Measurements from ENCODE around the gene ABCA6.
"Not testable (repeated sequence)": the region's sequence is repeated elsewhere in the genome, so short reads cannot be mapped to it uniquely, and the experiment has no call there.

ABCA6 gene

DNA sequence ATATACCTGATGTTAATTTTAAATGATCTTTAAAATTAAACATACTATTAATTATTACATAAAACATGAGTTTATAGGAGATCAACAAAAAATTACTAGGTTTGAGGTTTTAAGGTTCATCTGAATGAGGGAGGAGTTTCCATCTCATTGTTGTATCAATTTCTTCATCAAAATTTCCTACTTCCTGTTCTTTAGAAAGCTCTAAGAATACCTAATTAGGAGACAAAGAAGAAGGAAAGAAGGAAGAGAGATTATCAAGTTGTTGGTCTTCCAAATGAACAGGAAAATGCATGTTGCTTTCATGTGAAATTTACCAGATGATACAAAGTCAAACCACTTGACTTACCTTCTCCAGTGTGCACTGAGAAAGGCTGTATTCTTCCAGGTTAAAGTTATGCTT is 62.8 kb downstream of the ABCA6 start:
- no peak for DNase-seq (ENCODE audit: low read depth in 2 of 2, low spot score in 1 of 2)

- DNase-seq (ENCODE audit: low read depth in 2 of 2, low spot score in 1 of 2) = no peak
Measured at GRCh38 chr17:69075823-69076222, 65.9 kb downstream of the ABCA6 start.

GRCh38 chr17:69073392-69073791 is 68.3 kb downstream of the ABCA6 start:
- not testable (repeated sequence) for DNase-seq (ENCODE audit: low read depth in 2 of 2, low spot score in 1 of 2)

GRCh38 chr17:69072803-69073256 is 68.9 kb downstream of the ABCA6 start:
- not testable (repeated sequence) for DNase-seq (ENCODE audit: low read depth in 2 of 2, low spot score in 1 of 2)

DNA sequence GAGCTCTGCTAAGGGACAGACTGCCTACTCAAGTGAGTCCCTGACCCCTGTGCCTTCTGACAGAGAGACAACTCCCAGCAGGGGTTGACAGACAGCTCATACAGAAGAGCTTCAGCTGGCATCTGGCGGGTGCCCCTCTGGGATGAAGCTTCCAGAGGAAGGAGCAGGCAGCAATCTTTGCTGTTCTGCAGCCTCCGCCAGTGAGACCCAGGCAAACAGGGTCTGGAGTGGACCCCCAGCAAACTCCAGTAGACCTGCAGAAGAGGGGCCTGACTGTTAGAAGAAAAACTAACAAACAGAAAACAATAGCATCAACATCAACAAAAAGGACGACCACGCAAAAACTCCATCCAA is 70.5 kb downstream of the ABCA6 start:
- DNase-seq (ENCODE audit: low read depth in 2 of 2, low spot score in 1 of 2) = not testable (repeated sequence)

DNA sequence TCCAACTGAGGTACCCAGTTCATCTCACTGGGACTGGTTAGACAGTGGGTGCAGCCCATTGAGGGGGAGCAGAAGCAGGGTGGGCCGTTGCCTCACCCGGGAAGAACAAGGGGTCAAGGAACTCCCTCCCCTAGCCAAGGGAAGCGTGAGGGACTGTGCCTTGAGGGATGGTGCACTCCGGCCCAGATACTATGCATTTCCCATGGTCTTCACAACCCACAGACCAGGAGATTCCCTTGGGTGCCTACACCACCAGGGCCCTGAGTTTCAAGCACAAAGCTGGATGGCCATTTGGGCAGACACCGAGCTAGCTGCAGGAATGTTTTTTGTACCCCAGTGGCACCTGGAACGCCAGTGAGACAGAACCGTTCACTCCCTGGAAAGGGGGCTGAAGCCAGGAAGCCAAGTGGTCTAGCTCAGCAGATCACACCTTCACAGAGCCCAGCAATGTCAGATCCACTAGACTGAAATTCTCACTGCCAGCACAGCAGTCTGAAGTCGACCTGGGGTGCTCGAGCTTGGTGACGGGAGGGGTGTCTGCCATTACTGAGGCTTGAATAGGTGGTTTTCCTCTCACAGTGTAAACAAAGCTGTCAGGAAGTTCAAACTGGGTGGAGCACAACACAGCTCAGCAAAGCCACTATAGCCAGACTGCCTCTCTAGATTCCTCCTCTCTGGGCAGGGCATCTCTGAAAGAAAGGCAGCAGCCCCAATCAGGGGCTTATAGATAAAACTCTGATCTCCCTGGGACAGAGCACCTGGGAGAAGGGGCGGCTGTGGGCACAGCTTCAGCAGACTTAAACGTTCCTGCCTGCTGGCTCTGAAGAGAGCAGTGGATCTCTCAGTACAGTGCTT is 71.1 kb downstream of the ABCA6 start:
- not testable (repeated sequence) for DNase-seq (ENCODE audit: low read depth in 2 of 2, low spot score in 1 of 2)

DNA sequence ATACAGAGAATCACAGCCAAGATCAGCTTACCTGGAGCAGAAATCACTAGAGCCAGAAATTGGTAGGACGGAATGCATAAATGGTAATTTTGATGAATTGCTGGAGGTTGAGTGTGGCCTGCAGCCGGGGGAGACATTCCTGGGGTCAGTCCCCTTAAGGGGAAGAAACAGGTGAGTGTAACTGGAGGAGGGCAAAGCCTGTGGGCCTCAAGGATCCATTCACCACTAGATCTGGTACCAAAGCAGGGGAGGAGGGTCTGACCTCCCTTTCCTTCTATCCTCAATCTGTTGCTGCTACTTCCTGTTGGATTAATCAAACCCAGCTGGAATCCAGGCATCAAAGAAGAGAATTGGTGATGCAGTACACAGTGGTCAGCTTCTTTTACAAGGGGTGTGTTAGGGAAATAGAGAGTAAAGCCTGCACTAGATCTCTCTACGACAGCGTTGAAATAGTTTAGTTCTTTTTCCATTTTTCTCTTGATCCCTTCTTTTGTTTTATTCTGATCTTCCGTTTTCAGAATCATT is 72.4 kb downstream of the ABCA6 start:
- DNase-seq (ENCODE audit: low read depth in 2 of 2, low spot score in 1 of 2) = no peak

DNA sequence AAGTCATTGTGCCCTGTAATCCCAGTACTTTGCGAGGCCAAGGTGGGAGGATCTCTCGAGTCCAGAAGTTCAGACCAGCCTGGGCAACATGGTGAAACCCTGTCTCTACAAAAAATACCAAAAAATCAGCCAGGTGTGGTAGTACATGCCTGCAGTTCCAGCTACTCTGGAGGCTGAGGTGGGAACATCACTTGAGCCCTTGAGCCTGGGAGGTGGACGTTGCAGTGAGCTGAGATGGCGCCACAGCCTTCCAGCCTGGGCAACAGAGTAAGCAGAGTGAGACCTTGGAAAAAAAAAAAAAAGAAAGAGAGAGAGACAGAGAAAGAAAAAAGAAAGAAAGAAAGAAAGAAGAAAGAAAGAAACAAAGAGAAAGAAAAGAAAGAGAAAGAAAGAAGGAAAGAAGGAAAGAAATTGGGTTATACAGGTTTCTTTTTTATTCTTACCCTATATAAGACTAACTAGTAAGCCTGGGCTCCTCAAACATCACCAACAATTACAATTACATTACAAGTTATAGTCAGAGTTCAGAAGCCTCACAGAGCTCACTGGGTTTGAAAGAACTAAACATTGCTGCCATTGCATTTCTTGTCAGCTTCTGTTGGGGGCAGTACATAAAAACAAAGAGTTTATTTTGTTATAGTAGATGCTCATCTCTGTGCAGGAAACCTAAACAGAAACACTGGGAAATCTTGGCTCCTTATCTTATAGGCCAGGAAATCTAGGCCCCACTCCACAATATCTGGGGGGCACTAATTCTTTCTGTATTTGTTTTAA is 74.2 kb downstream of the ABCA6 start:
- DNase-seq (ENCODE audit: low read depth in 2 of 2, low spot score in 1 of 2) = no peak

- DNase-seq (ENCODE audit: low read depth in 2 of 2, low spot score in 1 of 2) = no peak
Measured at GRCh38 chr17:69066482-69066881, 75.2 kb downstream of the ABCA6 start.

GRCh38 chr17:69065113-69065512 is 76.6 kb downstream of the ABCA6 start:
- no peak for DNase-seq (ENCODE audit: low read depth in 2 of 2, low spot score in 1 of 2)

DNA sequence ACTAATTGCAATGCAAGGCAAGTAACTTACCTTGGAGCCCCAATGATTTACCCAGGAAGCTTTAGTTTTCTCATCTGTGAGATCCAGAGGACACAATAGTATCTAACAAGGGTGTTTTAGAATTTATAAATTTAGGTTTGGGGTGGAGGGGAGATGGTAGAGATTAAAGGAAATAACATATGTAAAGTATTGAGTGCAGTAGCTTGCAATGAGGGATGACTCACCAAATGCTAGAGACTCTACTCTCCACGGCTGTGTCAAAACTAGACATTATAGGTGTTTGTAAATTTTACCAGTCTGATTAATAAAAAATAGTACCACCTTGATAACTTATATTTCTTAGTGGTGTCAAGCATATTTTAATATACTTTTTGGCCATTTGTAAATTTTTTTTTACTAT is 77.2 kb downstream of the ABCA6 start:
- no peak for DNase-seq (ENCODE audit: low read depth in 2 of 2, low spot score in 1 of 2)

DNA sequence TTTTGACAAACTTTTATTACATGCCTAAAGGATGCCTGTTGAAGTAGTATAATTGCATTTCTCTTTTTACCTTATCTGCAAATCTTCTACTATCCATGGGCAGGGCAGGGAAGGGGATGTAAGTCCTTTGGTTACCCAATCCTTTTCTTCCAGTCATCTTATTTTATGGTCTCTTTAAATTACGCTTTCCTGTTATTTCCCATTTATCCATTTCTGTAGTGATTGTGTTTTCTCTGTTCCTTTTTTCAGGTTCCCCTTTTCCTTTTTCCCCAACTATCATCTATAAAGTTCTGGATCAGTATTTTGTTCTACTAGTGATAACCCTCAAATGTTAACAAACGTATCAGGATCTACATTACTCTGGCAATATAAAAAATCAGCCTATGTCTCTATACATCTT is 77.7 kb downstream of the ABCA6 start:
- no peak for DNase-seq (ENCODE audit: low read depth in 2 of 2, low spot score in 1 of 2)

DNA sequence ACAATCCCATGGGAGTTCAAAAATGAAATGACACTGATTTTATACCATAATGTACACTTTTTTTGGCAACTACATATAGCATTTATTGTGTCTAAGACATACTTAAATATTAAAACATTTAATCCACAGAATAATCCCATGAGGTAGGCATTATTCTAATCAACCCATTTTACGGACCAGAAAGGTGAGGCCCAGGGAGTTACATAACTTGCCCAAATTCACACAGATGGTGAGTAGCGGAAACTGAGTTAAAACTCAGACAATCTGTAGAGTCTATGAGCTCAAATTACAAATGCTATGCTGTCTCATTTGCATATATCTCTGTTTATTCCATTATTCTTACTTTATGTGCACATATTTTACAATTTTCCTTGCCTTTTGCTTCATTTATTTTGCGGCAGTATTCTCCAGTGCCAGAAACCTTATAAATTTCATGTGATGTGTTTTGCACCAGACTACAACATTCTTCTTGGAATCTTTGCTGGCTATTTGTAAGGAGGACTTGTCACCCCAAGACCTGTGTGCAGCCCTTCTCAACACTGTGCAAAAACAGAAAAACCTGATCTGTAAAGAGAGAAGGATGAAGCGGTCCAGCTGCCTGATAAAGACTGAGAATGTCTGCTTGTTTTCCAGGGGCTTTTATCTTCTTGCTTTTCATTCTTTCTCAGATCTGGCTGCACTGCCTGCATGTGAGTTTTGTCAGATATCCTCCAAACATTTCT is 78.7 kb downstream of the ABCA6 start:
- DNase-seq (ENCODE audit: low read depth in 2 of 2, low spot score in 1 of 2) = no peak

DNA sequence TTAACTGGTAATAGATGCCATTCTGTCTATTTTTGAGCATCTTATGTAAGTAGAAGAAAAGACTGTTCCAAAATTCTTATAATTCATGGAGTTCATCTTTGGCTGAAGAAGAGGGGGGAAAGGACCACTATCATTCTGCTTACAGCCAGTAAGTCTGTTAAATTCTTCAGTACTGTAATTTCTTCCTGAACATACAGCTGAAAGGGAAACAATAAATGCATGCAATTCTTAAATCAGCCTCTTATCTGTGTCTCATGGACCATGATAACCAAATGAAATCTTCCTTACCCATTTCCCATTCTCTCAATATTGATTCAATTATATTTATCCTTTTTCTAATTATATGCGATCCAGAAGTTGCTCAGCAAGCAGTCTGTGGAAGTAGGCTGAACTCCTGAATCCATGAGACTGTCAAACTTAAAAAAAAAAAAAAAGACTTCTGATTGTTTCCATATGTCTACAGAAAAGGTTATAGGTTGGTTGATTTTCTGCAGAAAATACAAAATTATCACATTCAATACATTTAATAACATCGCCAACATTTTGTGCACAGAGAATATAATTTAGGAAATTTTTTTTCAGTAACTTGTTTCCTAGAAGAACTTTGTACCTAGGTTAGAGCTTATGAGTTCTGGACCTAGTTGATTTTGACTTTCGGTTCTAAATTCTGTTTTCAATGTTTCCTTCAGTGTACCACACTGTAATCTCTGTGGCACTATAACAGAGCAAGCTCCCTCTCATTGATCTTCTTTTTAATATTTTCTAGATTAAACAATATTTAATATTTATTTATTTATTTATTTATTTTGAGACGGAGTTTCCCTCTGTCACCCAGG is 79.8 kb downstream of the ABCA6 start:
- DNase-seq (ENCODE audit: low read depth in 2 of 2, low spot score in 1 of 2) = no peak

DNA sequence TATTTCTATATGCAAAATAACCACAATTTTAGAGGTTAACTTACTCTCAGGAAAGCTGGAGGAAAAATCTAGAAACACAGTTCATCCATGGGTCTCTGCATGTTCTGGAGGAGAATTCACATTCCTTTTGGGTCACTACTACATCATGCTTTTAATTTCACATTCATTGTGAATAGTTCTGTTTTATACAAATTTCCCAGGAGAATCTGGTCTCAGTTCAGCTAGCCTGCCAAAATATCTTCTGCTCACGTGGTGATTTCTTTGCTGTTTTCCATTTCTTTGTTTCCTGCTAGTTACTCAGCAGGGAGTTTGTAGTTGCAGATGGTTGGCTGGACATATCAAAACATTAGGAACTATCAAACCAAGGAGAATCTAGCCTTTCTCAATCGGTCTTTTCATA is 80.9 kb downstream of the ABCA6 start, which contains the start of gene ABCA9:
Gene ABCA9, minus strand, starts transcription at position 106 of the 400 bp plus-strand sequence. CDS start 9,801 bp downstream, outside the sequence.
- no peak for DNase-seq (ENCODE audit: low read depth in 2 of 2, low spot score in 1 of 2)

GRCh38 chr17:69059458-69060175 is 82.1 kb downstream of the ABCA6 start:
- DNase-seq (ENCODE audit: low read depth in 2 of 2, low spot score in 1 of 2) = no peak

- DNase-seq (ENCODE audit: low read depth in 2 of 2, low spot score in 1 of 2) = no peak
Measured at GRCh38 chr17:69058165-69058564, 83.5 kb downstream of the ABCA6 start.

- no peak for DNase-seq (ENCODE audit: low read depth in 2 of 2, low spot score in 1 of 2)
Measured at GRCh38 chr17:69057280-69057679, 84.4 kb downstream of the ABCA6 start.

GRCh38 chr17:69056179-69056823 is 85.4 kb downstream of the ABCA6 start:
- no peak for DNase-seq (ENCODE audit: low read depth in 2 of 2, low spot score in 1 of 2)

Measured in stimulated activated CD8-positive, alpha-beta memory T cell treated with anti-CD3 and anti-CD28 coated beads, Interleukin-4, amount 100 ng/mL, for 1 hour (primary cell).